ENCODE data around the gene CDC42BPB.

CDC42BPB gene

DNA sequence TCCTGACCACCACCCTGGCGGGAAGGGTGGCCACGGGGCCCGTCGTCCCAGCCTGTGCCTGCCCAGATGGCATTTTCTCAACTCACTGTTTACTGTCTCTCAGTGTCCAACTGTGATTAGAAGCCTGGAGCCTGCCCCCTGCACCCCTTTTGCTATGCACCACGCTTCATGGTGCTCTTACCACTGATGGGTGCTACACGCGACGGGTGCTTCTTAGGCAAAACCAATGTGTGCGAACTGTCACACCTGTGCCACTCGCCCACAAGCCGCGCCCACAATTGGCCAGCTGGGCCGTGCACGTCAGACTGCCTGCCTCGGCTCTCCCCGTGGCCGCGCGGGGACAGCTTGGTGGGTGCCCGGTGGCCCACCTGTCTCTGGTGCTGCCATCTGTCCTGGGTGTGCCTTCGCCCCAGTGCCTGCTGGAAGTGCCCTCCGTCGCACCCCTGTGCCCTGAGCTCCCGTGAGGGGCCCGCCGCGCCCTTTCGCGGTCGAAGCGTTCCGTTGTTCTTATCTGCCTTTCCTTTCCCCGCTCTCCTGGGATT is 150.0 kb downstream of the CDC42BPB start:
- Histone ChIP-seq H3K36me3 (ENCODE audit: control insufficient read depth, insufficient read depth, low read length) (peaks cover 6% of the 10 kb centered on the region), H3K27me3 (ENCODE audit: control insufficient read depth, insufficient read depth, low read length, poor library complexity, severe bottlenecking) (no peaks in the 10 kb centered on the region), H3K4me1 (ENCODE audit: control insufficient read depth, insufficient read depth, low read length) (no peaks in the 10 kb centered on the region), H3K27ac (ENCODE audit: insufficient read depth, low read depth, low read length, poor library complexity, severe bottlenecking) (no peak overlapping the region), H3K9me3 (ENCODE audit: control insufficient read depth, low read length) (no peaks in the 10 kb centered on the region), H3K4me3 (ENCODE audit: insufficient read depth, low read depth, low read length) (no peak overlapping the region)
- 95% methylated on average over 33 of the region's 33 CpGs for WGBS, 2 experiments

DNA sequence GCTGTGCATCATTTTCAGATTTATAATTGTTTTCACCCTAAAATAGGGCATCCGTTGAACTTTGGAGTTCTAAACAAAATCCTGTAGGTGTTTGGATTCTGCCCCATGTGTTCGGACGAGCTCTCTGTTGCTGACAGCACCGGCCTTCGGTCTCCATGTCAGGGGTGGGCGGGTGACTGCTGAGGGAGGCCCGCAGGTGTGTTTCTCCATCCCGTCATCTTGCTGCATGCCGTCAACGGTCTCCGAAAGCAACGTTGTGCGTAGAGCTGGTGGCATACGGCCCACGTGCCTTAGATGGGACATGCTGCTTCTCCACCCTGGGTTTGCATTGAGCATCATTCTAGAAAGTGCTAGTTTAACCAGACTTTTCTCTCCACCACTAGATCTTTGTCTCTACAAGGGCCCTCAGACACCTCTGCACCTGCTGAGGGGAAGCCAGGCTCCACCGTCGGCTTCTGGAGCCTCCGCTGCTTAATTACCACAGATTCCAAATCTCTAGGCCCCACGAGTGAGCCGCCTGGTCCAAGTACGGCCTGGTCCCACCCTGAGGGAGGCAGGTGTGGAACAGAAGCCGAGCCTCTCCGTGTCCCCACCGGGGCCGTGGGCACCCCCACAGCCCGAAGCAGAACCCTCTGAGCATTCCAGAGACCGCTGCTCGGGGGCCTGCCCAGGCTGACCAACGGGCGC is 150.6 kb downstream of the CDC42BPB start:
- no peak overlapping the region for H3K4me3 ChIP-seq (ENCODE audit: insufficient read depth, low read depth, low read length)
- 96 to 97% methylated on average over 30 of the region's 30 CpGs for WGBS, 2 experiments
- no peaks in the 10 kb centered on the region for H3K27me3 ChIP-seq (ENCODE audit: control insufficient read depth, insufficient read depth, low read length, poor library complexity, severe bottlenecking)
- peaks cover 6% of the 10 kb centered on the region for H3K36me3 ChIP-seq (ENCODE audit: control insufficient read depth, insufficient read depth, low read length)
- H3K27ac ChIP-seq (ENCODE audit: insufficient read depth, low read depth, low read length, poor library complexity, severe bottlenecking), result no peak overlapping the region
- H3K4me1 ChIP-seq (ENCODE audit: control insufficient read depth, insufficient read depth, low read length), result no peaks in the 10 kb centered on the region
- H3K9me3 ChIP-seq (ENCODE audit: control insufficient read depth, low read length), result no peaks in the 10 kb centered on the region

DNA sequence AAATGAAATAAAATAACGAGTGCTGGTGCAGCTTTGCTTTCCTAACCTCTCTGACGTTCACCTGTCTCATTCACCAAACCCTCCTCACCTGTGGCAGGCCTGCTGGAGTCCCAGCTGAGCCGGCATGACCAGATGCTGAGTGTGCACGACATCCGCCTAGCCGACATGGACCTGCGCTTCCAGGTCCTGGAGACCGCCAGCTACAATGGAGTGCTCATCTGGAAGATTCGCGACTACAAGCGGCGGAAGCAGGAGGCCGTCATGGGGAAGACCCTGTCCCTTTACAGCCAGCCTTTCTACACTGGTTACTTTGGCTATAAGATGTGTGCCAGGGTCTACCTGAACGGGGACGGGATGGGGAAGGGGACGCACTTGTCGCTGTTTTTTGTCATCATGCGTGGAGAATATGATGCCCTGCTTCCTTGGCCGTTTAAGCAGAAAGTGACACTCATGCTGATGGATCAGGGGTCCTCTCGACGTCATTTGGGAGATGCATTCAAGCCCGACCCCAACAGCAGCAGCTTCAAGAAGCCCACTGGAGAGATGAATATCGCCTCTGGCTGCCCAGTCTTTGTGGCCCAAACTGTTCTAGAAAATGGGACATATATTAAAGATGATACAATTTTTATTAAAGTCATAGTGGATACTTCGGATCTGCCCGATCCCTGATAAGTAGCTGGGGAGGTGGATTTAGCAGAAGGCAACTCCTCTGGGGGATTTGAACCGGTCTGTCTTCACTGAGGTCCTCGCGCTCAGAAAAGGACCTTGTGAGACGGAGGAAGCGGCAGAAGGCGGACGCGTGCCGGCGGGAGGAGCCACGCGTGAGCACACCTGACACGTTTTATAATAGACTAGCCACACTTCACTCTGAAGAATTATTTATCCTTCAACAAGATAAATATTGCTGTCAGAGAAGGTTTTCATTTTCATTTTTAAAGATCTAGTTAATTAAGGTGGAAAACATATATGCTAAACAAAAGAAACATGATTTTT is 151.9 kb downstream of the CDC42BPB start:
- no peaks in the 10 kb centered on the region for H3K4me1 ChIP-seq (ENCODE audit: control insufficient read depth, insufficient read depth, low read length)
- H3K36me3 ChIP-seq (ENCODE audit: control insufficient read depth, insufficient read depth, low read length), result peaks cover 6% of the 10 kb centered on the region
- WGBS, 2 experiments, result 95 to 97% methylated on average over 38 of the region's 38 CpGs
- no peaks in the 10 kb centered on the region for H3K9me3 ChIP-seq (ENCODE audit: control insufficient read depth, low read length)
- H3K27ac ChIP-seq (ENCODE audit: insufficient read depth, low read depth, low read length, poor library complexity, severe bottlenecking), result no peak overlapping the region
- no peaks in the 10 kb centered on the region for H3K27me3 ChIP-seq (ENCODE audit: control insufficient read depth, insufficient read depth, low read length, poor library complexity, severe bottlenecking)
- H3K4me3 ChIP-seq (ENCODE audit: insufficient read depth, low read depth, low read length), result no peak overlapping the region

DNA sequence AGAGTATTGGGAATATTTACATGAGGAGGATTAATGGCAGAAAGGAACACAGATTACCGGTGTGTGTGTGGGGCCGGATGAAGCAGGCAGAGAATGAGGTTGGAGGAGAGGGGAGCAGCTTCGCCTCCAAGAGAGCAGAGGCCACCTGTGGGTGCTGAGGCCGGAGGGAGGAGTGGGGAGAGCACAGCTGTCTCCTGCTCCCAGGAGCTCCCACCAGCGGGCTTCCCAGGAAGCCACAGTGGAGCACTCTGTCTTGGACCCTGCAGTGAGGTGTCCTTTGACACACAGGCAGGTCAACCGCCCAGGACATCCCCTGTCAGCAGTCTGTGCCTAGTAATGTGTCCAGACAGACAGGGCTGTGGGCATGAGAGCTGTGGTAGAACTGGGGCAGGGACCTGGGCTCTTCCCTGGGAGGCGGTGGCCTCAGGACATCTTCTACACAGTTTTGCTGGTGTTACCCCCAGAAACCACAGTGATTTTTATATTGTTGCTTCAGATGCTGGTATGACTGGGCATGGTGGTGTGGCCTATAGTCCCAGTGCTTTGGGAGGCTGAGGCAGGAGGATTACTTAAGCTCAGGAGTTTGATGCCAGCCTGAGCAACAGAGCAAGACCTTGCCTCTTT is 153.3 kb downstream of the CDC42BPB start:
- Histone ChIP-seq H3K27ac (ENCODE audit: insufficient read depth, low read depth, low read length, poor library complexity, severe bottlenecking) (no peak overlapping the region), H3K36me3 (ENCODE audit: control insufficient read depth, insufficient read depth, low read length) (peaks cover 6% of the 10 kb centered on the region), H3K4me3 (ENCODE audit: insufficient read depth, low read depth, low read length) (no peak overlapping the region), H3K4me1 (ENCODE audit: control insufficient read depth, insufficient read depth, low read length) (no peaks in the 10 kb centered on the region), H3K9me3 (ENCODE audit: control insufficient read depth, low read length) (no peaks in the 10 kb centered on the region), H3K27me3 (ENCODE audit: control insufficient read depth, insufficient read depth, low read length, poor library complexity, severe bottlenecking) (no peaks in the 10 kb centered on the region)
- 96% methylated on average over 7 of the region's 7 CpGs for WGBS, 2 experiments

DNA sequence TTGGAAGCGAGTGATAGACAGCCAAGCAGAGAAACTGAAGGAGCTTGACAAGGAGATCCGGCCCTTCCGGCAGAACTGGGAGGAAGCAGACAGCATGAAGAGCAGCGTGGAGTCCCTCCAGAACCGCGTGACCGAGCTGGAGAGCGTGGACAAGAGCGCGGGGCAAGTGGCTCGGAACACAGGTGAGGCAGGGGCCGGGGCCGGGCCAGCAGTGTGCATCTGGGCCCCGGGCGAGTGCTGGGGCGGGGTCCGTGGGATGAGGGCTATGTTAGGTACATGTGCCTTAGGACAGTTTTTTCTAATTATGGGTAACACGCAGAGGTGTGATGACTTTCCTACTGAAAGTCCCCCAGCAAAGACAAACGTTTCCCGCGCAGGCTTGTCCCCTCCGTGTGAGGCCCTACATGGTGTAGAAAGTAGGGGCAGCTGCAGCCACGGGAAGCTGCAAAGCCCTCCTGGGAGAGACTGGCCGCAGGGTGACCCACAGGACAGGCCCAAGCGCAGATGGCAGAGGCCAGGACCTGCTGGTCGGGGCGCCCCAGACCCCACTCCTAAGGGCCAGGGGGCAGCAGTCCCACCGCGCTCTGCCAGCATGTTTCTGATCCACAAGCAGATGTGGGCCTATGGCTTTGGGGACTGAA is 154.0 kb downstream of the CDC42BPB start:
- Histone ChIP-seq H3K27ac (ENCODE audit: insufficient read depth, low read depth, low read length, poor library complexity, severe bottlenecking) (no peak overlapping the region), H3K4me3 (ENCODE audit: insufficient read depth, low read depth, low read length) (no peak overlapping the region), H3K9me3 (ENCODE audit: control insufficient read depth, low read length) (no peaks in the 10 kb centered on the region), H3K27me3 (ENCODE audit: control insufficient read depth, insufficient read depth, low read length, poor library complexity, severe bottlenecking) (no peaks in the 10 kb centered on the region), H3K36me3 (ENCODE audit: control insufficient read depth, insufficient read depth, low read length) (peaks cover 6% of the 10 kb centered on the region), H3K4me1 (ENCODE audit: control insufficient read depth, insufficient read depth, low read length) (no peaks in the 10 kb centered on the region)
- 94% methylated on average over 29 of the region's 29 CpGs for WGBS, 2 experiments

DNA sequence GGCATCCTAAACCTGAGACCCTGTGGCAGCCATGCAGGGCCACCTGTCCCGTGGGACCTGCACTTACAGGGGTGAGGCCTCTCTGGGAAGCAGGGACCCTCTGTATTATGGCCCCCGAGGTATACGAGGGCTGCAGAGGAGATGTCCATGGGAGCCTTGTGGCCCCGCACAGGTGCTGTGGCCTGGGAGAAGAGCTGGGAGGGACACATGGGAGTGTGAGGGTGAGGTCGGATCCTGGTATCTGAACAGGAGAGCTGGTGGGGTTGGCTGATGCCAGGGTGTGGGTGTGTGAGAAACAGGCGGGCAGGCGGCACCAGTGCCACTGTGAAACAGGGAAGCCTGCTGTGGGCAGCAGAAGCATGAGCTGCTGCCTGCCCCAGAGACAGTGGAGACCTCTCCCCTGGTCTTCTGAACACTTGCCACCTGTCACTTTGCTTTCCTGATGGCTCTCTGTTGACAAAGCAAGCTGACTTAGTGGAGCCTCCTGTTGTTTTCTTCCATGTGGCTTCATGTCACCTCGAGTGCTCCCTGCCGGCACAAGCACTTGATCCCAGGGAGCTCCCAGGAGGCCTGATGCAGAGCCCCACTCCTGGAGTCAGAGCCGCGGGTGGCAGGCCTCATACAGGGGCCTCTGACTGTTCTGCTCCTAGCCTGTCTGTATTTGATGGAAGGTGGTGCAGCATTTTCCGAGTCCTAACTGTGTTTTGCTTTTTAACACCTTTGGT is 154.7 kb downstream of the CDC42BPB start:
- Histone ChIP-seq H3K4me3 (ENCODE audit: insufficient read depth, low read depth, low read length) (no peak overlapping the region), H3K36me3 (ENCODE audit: control insufficient read depth, insufficient read depth, low read length) (peaks cover 6% of the 10 kb centered on the region), H3K27me3 (ENCODE audit: control insufficient read depth, insufficient read depth, low read length, poor library complexity, severe bottlenecking) (no peaks in the 10 kb centered on the region)

DNA sequence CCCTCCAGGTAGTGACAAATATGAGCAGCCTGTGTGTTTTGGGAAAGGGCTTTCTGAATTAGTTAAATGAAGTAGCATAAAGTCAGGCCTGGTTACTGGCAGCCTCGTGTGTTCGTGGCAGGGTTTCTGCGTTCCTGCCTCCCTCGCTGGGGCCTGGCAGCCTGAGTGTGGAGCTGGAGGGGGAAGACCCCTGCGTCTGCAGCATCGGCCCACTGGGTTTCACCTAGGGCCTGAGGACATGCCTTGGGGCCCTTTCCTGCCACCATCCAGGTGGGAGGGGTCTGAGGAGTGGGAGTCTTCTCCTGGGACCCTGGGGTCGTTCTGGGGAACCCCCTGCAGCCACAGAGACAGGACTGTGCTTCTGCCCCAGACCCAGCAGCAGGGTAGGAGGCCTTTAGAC is 155.3 kb downstream of the CDC42BPB start:
- 90 to 95% methylated on average over 7 of the region's 7 CpGs for WGBS, 2 experiments
- no peaks in the 10 kb centered on the region for H3K9me3 ChIP-seq (ENCODE audit: control insufficient read depth, low read length)
- no peaks in the 10 kb centered on the region for H3K4me1 ChIP-seq (ENCODE audit: control insufficient read depth, insufficient read depth, low read length)

More for the DNA sequence above, 154.7 kb downstream of the CDC42BPB start:
- 93 to 94% methylated on average over 12 of the region's 12 CpGs for WGBS, 2 experiments
- no peaks in the 10 kb centered on the region for H3K9me3 ChIP-seq (ENCODE audit: control insufficient read depth, low read length)
- H3K27ac ChIP-seq (ENCODE audit: insufficient read depth, low read depth, low read length, poor library complexity, severe bottlenecking), result no peak overlapping the region
- no peaks in the 10 kb centered on the region for H3K4me1 ChIP-seq (ENCODE audit: control insufficient read depth, insufficient read depth, low read length)

DNA sequence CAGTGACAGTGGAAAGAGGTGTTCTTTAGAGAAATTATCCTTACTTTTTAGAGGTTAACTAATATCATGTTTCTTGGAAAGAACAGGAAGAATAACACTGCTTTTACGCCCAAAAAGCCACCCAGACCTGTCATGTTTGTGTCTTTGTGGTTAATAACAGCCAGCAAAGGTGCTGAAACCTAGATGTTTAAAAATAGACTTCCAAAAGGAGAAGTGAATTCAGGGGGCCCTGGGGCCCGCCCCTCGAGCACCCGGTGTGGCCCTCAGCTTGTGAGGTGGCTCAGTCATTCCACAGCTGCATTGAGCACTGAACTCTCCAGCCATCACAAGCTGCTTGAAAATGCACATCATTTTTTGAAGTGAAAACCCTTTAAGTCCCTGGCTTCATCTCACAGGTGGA is 155.7 kb downstream of the CDC42BPB start:
- Histone ChIP-seq H3K9me3 (ENCODE audit: control insufficient read depth, low read length) (no peaks in the 10 kb centered on the region), H3K4me1 (ENCODE audit: control insufficient read depth, insufficient read depth, low read length) (no peaks in the 10 kb centered on the region), H3K27me3 (ENCODE audit: control insufficient read depth, insufficient read depth, low read length, poor library complexity, severe bottlenecking) (no peaks in the 10 kb centered on the region), H3K4me3 (ENCODE audit: insufficient read depth, low read depth, low read length) (no peak overlapping the region), H3K36me3 (ENCODE audit: control insufficient read depth, insufficient read depth, low read length) (peaks cover 3% of the 10 kb centered on the region), H3K27ac (ENCODE audit: insufficient read depth, low read depth, low read length, poor library complexity, severe bottlenecking) (no peak overlapping the region)
- 91 to 93% methylated on average over 4 of the region's 4 CpGs for WGBS, 2 experiments

More for the DNA sequence above, 155.3 kb downstream of the CDC42BPB start:
- no peak overlapping the region for H3K27ac ChIP-seq (ENCODE audit: insufficient read depth, low read depth, low read length, poor library complexity, severe bottlenecking)
- peaks cover 6% of the 10 kb centered on the region for H3K36me3 ChIP-seq (ENCODE audit: control insufficient read depth, insufficient read depth, low read length)
- no peaks in the 10 kb centered on the region for H3K27me3 ChIP-seq (ENCODE audit: control insufficient read depth, insufficient read depth, low read length, poor library complexity, severe bottlenecking)
- no peak overlapping the region for H3K4me3 ChIP-seq (ENCODE audit: insufficient read depth, low read depth, low read length)
